ENCODE data around the gene HS6ST2. TPM values are rescaled to one million over a fixed set of nuclear protein-coding genes. Genes with fewer than 3 reads are reported as not detected.
"Not testable (repeated sequence)": the region's sequence is repeated elsewhere in the genome, so short reads cannot be mapped to it uniquely, and the experiment has no call there.

HS6ST2 gene
- total RNA-seq, 1 donor from 2014 or later = 14.8 TPM

DNA sequence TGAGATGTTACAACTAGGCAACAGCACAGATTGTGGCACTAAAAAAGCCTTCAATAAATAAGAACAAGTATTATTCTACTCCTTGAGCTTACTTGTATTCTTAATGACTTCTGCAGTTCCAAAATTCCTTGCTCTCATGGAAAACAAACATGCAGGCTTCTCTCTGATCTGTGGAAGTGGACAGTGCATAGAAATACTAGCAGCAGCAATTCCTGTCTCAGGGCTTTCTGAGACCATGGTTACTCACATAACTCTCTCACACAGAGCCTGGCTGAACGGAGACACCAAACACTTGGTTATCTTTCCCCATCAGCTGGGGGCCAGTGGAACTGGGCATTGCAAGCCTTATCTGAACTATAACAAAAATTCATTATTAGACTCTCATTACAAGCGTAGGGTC lies 32.4 kb upstream of the HS6ST2 start:
- Mint-ChIP-seq H3K4me3 (ENCODE audit: low read depth) (no peak overlapping the region), H3K4me1 (ENCODE audit: low read depth) (no peaks in the 10 kb centered on the region), H3K36me3 (ENCODE audit: insufficient read depth) (no peaks in the 10 kb centered on the region), H3K27me3 (no peaks in the 10 kb centered on the region), H3K27ac (no peak overlapping the region), H3K9me3 (ENCODE audit: low read depth) (no peaks in the 10 kb centered on the region)
- DNase-seq (ENCODE audit: low spot score, unreplicated experiment) = no peak
- TF ChIP-seq, protein P1, sequence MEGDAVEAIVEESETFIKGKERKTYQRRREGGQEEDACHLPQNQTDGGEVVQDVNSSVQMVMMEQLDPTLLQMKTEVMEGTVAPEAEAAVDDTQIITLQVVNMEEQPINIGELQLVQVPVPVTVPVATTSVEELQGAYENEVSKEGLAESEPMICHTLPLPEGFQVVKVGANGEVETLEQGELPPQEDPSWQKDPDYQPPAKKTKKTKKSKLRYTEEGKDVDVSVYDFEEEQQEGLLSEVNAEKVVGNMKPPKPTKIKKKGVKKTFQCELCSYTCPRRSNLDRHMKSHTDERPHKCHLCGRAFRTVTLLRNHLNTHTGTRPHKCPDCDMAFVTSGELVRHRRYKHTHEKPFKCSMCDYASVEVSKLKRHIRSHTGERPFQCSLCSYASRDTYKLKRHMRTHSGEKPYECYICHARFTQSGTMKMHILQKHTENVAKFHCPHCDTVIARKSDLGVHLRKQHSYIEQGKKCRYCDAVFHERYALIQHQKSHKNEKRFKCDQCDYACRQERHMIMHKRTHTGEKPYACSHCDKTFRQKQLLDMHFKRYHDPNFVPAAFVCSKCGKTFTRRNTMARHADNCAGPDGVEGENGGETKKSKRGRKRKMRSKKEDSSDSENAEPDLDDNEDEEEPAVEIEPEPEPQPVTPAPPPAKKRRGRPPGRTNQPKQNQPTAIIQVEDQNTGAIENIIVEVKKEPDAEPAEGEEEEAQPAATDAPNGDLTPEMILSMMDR (IDR thresholded peaks at IDR 0.05; ENCODE audit: unreplicated experiment) = no peak

DNA sequence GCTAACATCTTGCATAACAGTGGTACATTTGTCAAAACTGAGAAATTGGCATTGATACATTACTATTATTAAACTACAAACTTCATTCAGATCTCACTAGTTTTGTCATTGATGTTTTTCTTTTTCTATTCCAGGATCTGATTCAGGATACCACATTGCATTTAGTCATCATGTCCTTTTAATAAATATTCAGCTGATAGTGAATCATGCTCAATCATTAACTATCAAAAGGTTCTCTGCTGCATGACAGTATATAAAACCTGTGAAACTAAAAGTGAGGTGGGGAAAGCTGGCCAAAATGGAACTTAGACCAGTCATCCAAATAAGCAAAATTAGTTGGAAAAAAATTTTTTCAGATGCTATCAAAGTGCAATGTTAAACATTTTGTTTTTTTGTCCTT lies 28.1 kb upstream of the HS6ST2 start:
- Mint-ChIP-seq H3K36me3 (ENCODE audit: insufficient read depth) (no peaks in the 10 kb centered on the region), H3K9me3 (ENCODE audit: low read depth) (no peaks in the 10 kb centered on the region), H3K4me3 (ENCODE audit: low read depth) (no peak overlapping the region), H3K27me3 (peaks cover 9% of the 10 kb centered on the region), H3K27ac (no peak overlapping the region), H3K4me1 (ENCODE audit: low read depth) (no peaks in the 10 kb centered on the region)
- no peak for DNase-seq (ENCODE audit: low spot score, unreplicated experiment)
- TF ChIP-seq, protein P1 (IDR thresholded peaks at IDR 0.05; ENCODE audit: unreplicated experiment) = no peak

DNA sequence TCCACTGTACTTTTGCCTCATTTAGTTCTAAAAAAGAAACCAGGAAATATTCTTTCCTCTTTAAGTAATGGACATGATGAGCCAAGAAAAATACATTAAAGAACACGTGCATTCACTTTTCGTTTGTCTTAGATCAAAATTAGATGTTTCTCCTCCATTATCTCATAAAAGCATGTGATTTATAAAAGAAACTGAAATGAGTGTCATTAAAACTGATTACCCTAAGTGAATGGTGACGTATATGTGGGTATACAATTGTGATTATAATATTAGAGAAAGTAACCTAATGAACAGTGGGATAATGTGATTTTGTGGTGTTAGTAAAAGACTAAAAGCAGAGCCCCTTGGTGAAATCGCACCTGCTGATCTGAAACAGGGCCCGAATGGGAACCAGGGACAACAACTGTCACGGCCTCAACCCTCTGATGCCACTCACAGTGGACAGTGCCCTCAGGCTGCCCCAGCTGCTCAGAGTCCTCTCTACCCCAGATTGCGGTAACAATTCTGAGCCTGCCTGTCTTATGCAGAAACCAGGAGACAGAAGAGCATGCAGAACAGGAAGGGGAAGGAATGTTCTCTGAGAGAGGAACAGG lies 25.7 kb upstream of the HS6ST2 start:
- H3K4me3 Mint-ChIP-seq (ENCODE audit: low read depth) = no peak overlapping the region
- TF ChIP-seq, protein P1 (IDR thresholded peaks at IDR 0.05; ENCODE audit: unreplicated experiment) = no peak
- peaks cover 9% of the 10 kb centered on the region for H3K27me3 Mint-ChIP-seq
- H3K27ac Mint-ChIP-seq = no peak overlapping the region
- peaks cover 3% of the 10 kb centered on the region for H3K9me3 Mint-ChIP-seq (ENCODE audit: low read depth)
- H3K4me1 Mint-ChIP-seq (ENCODE audit: low read depth) = no peaks in the 10 kb centered on the region
- no peaks in the 10 kb centered on the region for H3K36me3 Mint-ChIP-seq (ENCODE audit: insufficient read depth)
- DNase-seq (ENCODE audit: low spot score, unreplicated experiment) = no peak

DNA sequence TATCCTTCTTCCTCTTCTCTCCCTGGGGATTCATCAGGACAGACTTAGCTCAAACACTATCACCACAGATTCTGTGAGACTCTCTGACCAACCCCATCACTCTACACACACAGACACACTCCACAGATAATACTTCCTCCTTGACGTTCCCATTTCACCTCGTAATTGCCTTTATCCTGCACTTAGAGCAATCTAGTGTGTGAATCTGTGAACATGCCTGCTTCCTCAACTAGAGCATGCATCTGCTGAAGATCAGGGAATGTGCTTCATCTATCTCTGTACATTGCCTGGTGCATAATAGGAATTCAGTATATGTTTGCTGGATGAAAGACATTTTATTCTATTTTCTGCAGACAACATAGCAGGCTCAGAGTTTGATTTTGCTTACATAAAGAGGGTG lies 25.1 kb upstream of the HS6ST2 start:
- Mint-ChIP-seq H3K27me3 (peaks cover 9% of the 10 kb centered on the region), H3K4me3 (ENCODE audit: low read depth) (no peak overlapping the region), H3K9me3 (ENCODE audit: low read depth) (peaks cover 3% of the 10 kb centered on the region), H3K4me1 (ENCODE audit: low read depth) (no peaks in the 10 kb centered on the region), H3K36me3 (ENCODE audit: insufficient read depth) (no peaks in the 10 kb centered on the region), H3K27ac (no peak overlapping the region)
- TF ChIP-seq, protein P1 (IDR thresholded peaks at IDR 0.05; ENCODE audit: unreplicated experiment) = no peak
- no peak for DNase-seq (ENCODE audit: low spot score, unreplicated experiment)

DNA sequence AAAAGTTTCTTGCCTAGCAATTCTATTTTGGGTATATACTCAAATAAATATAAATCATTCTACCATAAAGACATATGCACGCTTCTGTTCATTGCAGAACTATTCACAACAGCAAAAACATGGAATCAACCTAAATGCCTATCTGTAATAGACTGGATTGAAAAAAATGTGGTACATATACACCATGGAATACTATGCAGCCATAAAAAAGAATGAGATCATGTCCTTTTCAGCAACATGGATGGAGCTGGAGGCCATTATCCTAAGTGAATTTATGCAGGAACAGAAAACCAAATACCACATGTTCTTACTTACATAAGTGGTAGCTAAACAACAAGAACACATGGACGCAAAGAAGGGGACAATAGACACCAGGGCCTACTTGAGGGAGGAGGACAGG lies 21.6 kb upstream of the HS6ST2 start:
- DNase-seq (ENCODE audit: low spot score, unreplicated experiment); H3K27me3 Mint-ChIP-seq; H3K27ac Mint-ChIP-seq; H3K4me1 Mint-ChIP-seq (ENCODE audit: low read depth); H3K4me3 Mint-ChIP-seq (ENCODE audit: low read depth); H3K9me3 Mint-ChIP-seq (ENCODE audit: low read depth); H3K36me3 Mint-ChIP-seq (ENCODE audit: insufficient read depth): not testable (repeated sequence)

DNA sequence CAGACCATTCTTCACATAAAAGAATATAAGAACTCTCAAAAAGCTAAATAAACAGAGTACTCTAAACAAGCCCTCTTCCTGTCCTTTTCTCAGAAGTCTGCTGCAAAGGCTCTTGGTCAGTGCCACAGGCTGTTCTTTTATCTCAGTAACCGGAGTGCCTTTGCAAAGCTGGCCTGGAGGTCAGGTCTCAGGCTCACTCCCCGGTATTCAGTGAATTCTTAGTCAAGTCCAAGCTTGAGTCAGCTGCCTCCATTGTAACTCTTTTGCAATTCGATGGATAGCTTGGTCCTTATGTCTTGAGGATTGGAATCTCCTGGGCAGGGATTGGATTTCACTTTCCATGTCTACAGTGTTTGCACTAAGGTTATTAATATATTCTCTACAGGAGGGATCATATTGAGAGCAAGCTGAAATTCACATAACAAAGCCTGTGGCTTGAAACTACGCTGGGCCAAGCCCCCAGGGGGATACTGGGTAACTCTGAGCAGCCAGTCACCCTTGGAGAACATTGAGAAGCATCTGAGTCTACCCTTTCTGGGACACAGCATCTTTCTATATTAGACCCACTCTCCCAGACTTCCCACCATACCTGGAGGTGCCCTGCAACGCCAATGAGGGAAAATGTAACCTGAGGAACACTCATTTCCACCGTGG lies 10.0 kb upstream of the HS6ST2 start:
- no peaks in the 10 kb centered on the region for H3K9me3 Mint-ChIP-seq (ENCODE audit: low read depth)
- no peaks in the 10 kb centered on the region for H3K36me3 Mint-ChIP-seq (ENCODE audit: insufficient read depth)
- TF ChIP-seq, protein P1 (IDR thresholded peaks at IDR 0.05; ENCODE audit: unreplicated experiment) = no peak
- H3K4me1 Mint-ChIP-seq (ENCODE audit: low read depth) = peaks cover 25% of the 10 kb centered on the region
- H3K27me3 Mint-ChIP-seq = peaks cover 25% of the 10 kb centered on the region
- H3K4me3 Mint-ChIP-seq (ENCODE audit: low read depth) = no peak overlapping the region
- DNase-seq (ENCODE audit: low spot score, unreplicated experiment) = no peak
- H3K27ac Mint-ChIP-seq = no peak overlapping the region

All from progenitor cell of endocrine pancreas (in vitro differentiated cells).